H1 (cell line): ENCODE results near the gene TMEM182. TPM values are rescaled to one million over a fixed set of nuclear protein-coding genes. Genes with fewer than 3 reads are reported as not detected.

Experiments used
- CEBPB ChIP-seq: IDR thresholded peaks from 2 replicates; pipeline ENCODE4 v1.6.1; 2012; ENCODE audit warnings: low read depth, low read length
- EGR1 ChIP-seq: IDR thresholded peaks from 2 replicates; pipeline ENCODE4 v1.6.1; 2011; ENCODE audit warnings: low read depth, low read length, borderline replicate concordance
- JUND ChIP-seq: IDR thresholded peaks from 2 replicates; pipeline ENCODE4 v1.6.1; 2011; ENCODE audit warnings: mild to moderate bottlenecking, improper control_type of control experiment, low read length
- SRF ChIP-seq: IDR thresholded peaks from 2 replicates; pipeline ENCODE4 v1.6.1; 2011; ENCODE audit warnings: mild to moderate bottlenecking, low read depth, low read length, moderate library complexity
- polyA plus RNA-seq, 7 experiments: library from polyadenylated mRNA; depleted of rRNA in 3 of 7; stranded (reverse) in 5 of 7; unstranded in 2 of 7; fragments of >200 nt in 5 of 7; fragments of 200-250 nt in 2 of 7; gene quantifications; 1 replicate in 5 of 7; 2 replicates in 1 of 7; 4 replicates in 1 of 7; pipeline versions ENCODE4 v1.2.1 to v1.2.3, GENCODE V29; 2011 to 2013; ENCODE audit warnings: missing spikeins in 2 of 7, mixed read lengths in 2 of 7
- total RNA-seq: library from RNA; stranded (reverse); fragmentation: NEBNext Ultra II Directional; extraction: Animal tissue kit (Norgen Biotek cat#: 25700); gene quantifications from 2 replicates; pipeline ENCODE4 v1.2.1, GENCODE V29; 2021
- TF ChIP-seq, protein P1 (sequence below): IDR thresholded peaks from 2 replicates; pipeline ENCODE4 v1.6.1; 2012; ENCODE audit warnings: low read length, inconsistent platforms

Gene TMEM182
- total and polyA plus RNA-seq, 2 of the 8 experiments (the other 6 are each of a cell fraction or from before 2014, with no cell fraction given) = 3.1 to 4.3 TPM

GRCh38 chr2:102717308-102718018 lies 44.4 kb upstream of the TMEM182 start (continued):
- TF ChIP-seq, protein P1, sequence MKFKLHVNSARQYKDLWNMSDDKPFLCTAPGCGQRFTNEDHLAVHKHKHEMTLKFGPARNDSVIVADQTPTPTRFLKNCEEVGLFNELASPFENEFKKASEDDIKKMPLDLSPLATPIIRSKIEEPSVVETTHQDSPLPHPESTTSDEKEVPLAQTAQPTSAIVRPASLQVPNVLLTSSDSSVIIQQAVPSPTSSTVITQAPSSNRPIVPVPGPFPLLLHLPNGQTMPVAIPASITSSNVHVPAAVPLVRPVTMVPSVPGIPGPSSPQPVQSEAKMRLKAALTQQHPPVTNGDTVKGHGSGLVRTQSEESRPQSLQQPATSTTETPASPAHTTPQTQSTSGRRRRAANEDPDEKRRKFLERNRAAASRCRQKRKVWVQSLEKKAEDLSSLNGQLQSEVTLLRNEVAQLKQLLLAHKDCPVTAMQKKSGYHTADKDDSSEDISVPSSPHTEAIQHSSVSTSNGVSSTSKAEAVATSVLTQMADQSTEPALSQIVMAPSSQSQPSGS = no peak
- TF ChIP-seq JUND (no peak), CEBPB (no peak), SRF (no peak), EGR1 (no peak)
